ENCODE results near the gene NLRP1. TPM values are rescaled to one million over a fixed set of nuclear protein-coding genes. Genes with fewer than 3 reads are reported as not detected.

NLRP1 gene
- total and polyA plus RNA-seq, 9 of the 15 experiments (the other 6 are each of a cell fraction or from before 2014, with no cell fraction given), result 4.0 to 69.4 (median 27.7) TPM

GRCh38 chr17:5526821-5527598 lies 57.3 kb downstream of the NLRP1 start (continued):
- TF ChIP-seq ZFP91 (CRISPR knock-in tag; IDR thresholded peaks at IDR 0.05) (no peak), C11orf30 (IDR thresholded peaks at IDR 0.05; ENCODE audit: low read depth) (peak; percentile 58), NUFIP1 (IDR thresholded peaks at IDR 0.05; ENCODE audit: partially characterized antibody) (no peak), RFX1 (IDR thresholded peaks at IDR 0.05) (peak; percentile 78), ZNF318 (IDR thresholded peaks at IDR 0.05; ENCODE audit: borderline replicate concordance in 1 of 2, low read depth in 1 of 2) (peak in 1 of 2 experiments; percentile 73; a peak in 2 of 4 replicates), RBM15 (IDR thresholded peaks at IDR 0.05; ENCODE audit: insufficient read depth, low read length) (no peak), TAF15 (IDR thresholded peaks at IDR 0.05; ENCODE audit: low read depth, low read length) (no peak), L3MBTL2 (IDR thresholded peaks at IDR 0.05) (no peak), RAD51 (IDR thresholded peaks at IDR 0.05; ENCODE audit: borderline replicate concordance, low read depth) (no peak), RBM22 (IDR thresholded peaks at IDR 0.05; ENCODE audit: low read depth, low read length, poor library complexity, severe bottlenecking) (no peak), TAL1 (IDR thresholded peaks at IDR 0.05) (no peak), PPARD (CRISPR knock-in tag; IDR thresholded peaks at IDR 0.05) (no peak), MYNN (IDR thresholded peaks at IDR 0.05) (no peak), MYNN (CRISPR knock-in tag; IDR thresholded peaks at IDR 0.05) (no peak), ZNF121 (CRISPR knock-in tag; conservative IDR thresholded peaks at IDR 0.05) (no peak), CHD2 (IDR thresholded peaks at IDR 0.05; ENCODE audit: low read depth, low read length) (no peak), ZNF263 (CRISPR knock-in tag; IDR thresholded peaks at IDR 0.05; ENCODE audit: borderline replicate concordance) (no peak), RUNX1 (IDR thresholded peaks at IDR 0.05; ENCODE audit: low read depth) (no peak), ZNF174 (CRISPR knock-in tag; IDR thresholded peaks at IDR 0.05) (no peak), MEF2A (IDR thresholded peaks at IDR 0.05; ENCODE audit: control insufficient read depth, low read depth, low read length) (no peak)

Data from K562 (cell line).